ENCODE data around the gene LIPI.

DNA sequence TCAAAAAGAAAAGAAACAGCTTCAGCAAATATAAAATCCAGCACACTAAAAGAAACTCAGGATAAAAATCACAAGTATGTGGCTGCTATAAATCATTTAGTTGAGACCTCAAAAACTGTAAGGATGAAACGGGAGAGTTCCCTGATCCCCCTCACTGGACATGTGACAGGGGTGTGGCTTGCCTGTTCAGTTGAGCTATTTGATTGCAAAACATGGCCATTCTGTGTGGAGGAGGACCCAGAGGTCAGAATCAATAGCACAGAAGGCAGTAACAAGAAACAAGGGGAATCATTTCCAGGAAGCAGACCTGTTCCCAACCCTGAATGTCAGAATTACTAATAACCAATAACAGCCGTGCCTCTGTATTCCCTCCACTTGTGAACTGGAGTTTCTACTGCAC, 33.1 kb upstream of the LIPI start:
- TF ChIP-seq, protein P1, sequence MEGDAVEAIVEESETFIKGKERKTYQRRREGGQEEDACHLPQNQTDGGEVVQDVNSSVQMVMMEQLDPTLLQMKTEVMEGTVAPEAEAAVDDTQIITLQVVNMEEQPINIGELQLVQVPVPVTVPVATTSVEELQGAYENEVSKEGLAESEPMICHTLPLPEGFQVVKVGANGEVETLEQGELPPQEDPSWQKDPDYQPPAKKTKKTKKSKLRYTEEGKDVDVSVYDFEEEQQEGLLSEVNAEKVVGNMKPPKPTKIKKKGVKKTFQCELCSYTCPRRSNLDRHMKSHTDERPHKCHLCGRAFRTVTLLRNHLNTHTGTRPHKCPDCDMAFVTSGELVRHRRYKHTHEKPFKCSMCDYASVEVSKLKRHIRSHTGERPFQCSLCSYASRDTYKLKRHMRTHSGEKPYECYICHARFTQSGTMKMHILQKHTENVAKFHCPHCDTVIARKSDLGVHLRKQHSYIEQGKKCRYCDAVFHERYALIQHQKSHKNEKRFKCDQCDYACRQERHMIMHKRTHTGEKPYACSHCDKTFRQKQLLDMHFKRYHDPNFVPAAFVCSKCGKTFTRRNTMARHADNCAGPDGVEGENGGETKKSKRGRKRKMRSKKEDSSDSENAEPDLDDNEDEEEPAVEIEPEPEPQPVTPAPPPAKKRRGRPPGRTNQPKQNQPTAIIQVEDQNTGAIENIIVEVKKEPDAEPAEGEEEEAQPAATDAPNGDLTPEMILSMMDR (IDR thresholded peaks at IDR 0.05; ENCODE audit: insufficient read depth, low read length, poor library complexity, severe bottlenecking): no peak
- no peak for TF ChIP-seq EZH2phosphoT487 (conservative IDR thresholded peaks at IDR 0.05; ENCODE audit: low read length)
